CD4-positive, alpha-beta memory T cell (primary cell): ENCODE data around the gene TRHDE. TPM values are rescaled to one million over a fixed set of nuclear protein-coding genes. Genes with fewer than 3 reads are reported as not detected.
A peak's percentile ranks its signal among the peaks of the same experiment; 100 is the strongest.

Experiments used
- CTCF ChIA-PET: fragments of 350-600 bp; sonication (Branson Sonifier 250); formaldehyde crosslinking; loops from one replicate; lab custom pipeline; 2021; ENCODE audit warnings: inconsistent platforms; ENCODE audit not compliant: partially characterized antibody; lab: Charles Lee
- POLR2A ChIA-PET: fragments of 350-600 bp; sonication (Branson Sonifier 250); formaldehyde crosslinking; loops from one replicate; lab custom pipeline; 2021; ENCODE audit not compliant: partially characterized antibody; lab: Charles Lee
- DNase-seq, 5 donors: peaks; one replicate each; pipeline versions ENCODE4 v3.0.0 to v3.0.0-alpha.2; 2020 to 2022; ENCODE audit warnings: mixed read lengths in 1 of 5
- H3K27ac ChIP-seq: one replicate; pipeline ENCODE4 v1.7.0; 2013; ENCODE audit warnings: low read depth, low read length
- H3K27me3 ChIP-seq: 2 replicates; pipeline ENCODE4 v1.7.0; 2013; ENCODE audit warnings: mild to moderate bottlenecking, low read length, moderate library complexity; ENCODE audit not compliant: insufficient read depth
- H3K36me3 ChIP-seq: 2 replicates; pipeline ENCODE4 v1.7.0; 2013; ENCODE audit warnings: mild to moderate bottlenecking, low read length, moderate library complexity; ENCODE audit not compliant: insufficient read depth
- H3K4me1 ChIP-seq: 2 replicates; pipeline ENCODE4 v1.7.0; 2013; ENCODE audit warnings: mild to moderate bottlenecking, low read length, moderate library complexity; ENCODE audit not compliant: insufficient read depth
- H3K4me3 ChIP-seq, 2 donors: one replicate each; pipeline ENCODE4 v1.7.0; 2013; ENCODE audit warnings: low read length in 2 of 2, mild to moderate bottlenecking in 1 of 2
- H3K9me3 ChIP-seq, 2 donors: one replicate each; pipeline ENCODE4 v1.7.0; 2013; ENCODE audit warnings: low read length in 2 of 2, control low read depth in 1 of 2; ENCODE audit not compliant: control insufficient read depth in 1 of 2
- H3K27ac Mint-ChIP-seq, 7 donors: one replicate each; pipeline ENCODE4 v1.8.0; 2020 to 2021; ENCODE audit warnings: mixed read lengths in 7 of 7, mild to moderate bottlenecking in 6 of 7, inconsistent platforms in 3 of 7, moderate library complexity in 3 of 7
- H3K27me3 Mint-ChIP-seq, 2 donors: one replicate each; pipeline ENCODE4 v1.8.0; 2020 to 2021; ENCODE audit warnings: mixed read lengths in 2 of 2
- H3K36me3 Mint-ChIP-seq, 2 donors: one replicate each; pipeline ENCODE4 v1.8.0; 2020 to 2021; ENCODE audit warnings: mixed read lengths in 2 of 2, inconsistent platforms in 1 of 2, mild to moderate bottlenecking in 1 of 2
- H3K4me1 Mint-ChIP-seq, 4 donors: one replicate each; pipeline ENCODE4 v1.8.0; 2020 to 2021; ENCODE audit warnings: mixed read lengths in 4 of 4, mild to moderate bottlenecking in 1 of 4
- H3K4me3 Mint-ChIP-seq, 8 donors: one replicate each; pipeline ENCODE4 v1.8.0; 2020 to 2021; ENCODE audit warnings: mixed read lengths in 8 of 8, mild to moderate bottlenecking in 7 of 8, moderate library complexity in 6 of 8, inconsistent platforms in 3 of 8
- H3K9me3 Mint-ChIP-seq, 8 donors: one replicate each; pipeline ENCODE4 v1.8.0; 2020 to 2021; ENCODE audit warnings: mixed read lengths in 8 of 8, mild to moderate bottlenecking in 5 of 8, inconsistent platforms in 3 of 8, moderate library complexity in 1 of 8
- intact Hi-C: fragments of 100-400 bp; cut with micrococcal nuclease; formaldehyde crosslinking; loops from one replicate; pipeline ENCODE4 v1.15.1; 2023
- polyA plus RNA-seq, 2 donors: library from polyadenylated mRNA; unstranded; fragments of 300-500 nt; fragmentation: Illumina TruSeq; gene quantifications; one replicate each; pipeline ENCODE4 v1.2.3, GENCODE V29; 2021
- total RNA-seq, 2 experiments: library from RNA; stranded (reverse); gene quantifications; one replicate each; pipeline ENCODE4 v1.2.3, GENCODE V29; 2021

Gene TRHDE
- total and polyA plus RNA-seq, 4 experiments from 2014 or later, result not detected

DNA sequence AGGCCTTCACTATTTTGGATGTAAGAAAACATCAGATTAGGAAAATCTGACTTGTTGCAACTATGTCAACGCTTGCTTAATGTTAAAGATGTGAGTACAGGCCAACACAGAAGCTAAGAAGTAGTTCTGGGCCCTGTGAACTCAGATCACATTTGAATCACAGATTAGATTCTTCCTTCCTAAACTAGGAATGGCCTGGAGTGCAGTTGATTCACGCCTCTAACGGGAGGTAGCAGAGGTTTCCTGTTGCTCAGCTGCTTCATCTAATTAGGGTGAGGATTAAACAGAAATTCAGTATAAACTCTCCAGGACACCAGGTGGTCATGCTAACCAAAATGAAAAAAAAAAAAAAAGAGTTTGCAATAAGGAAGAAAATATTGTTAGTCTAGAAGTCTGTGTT lies 314.3 kb downstream of the TRHDE start:
- Mint-ChIP-seq H3K27me3 (no peaks in the 10 kb centered on the region), H3K36me3 (no peaks in the 10 kb centered on the region), H3K27ac (no peak overlapping the region), H3K4me3 (no peak overlapping the region), H3K9me3 (peaks cover 2 to 12% (median 5%) of the 10 kb centered on the region in 8 donors), H3K4me1 (no peaks in the 10 kb centered on the region)
- ChIA-PET POLR2A (no interaction called here), CTCF (no interaction called here)
- H3K9me3 ChIP-seq, result no peaks in the 10 kb centered on the region
- H3K27ac ChIP-seq, result no peak overlapping the region
- intact Hi-C loops, result no loop called here
- H3K4me1 ChIP-seq, result no peaks in the 10 kb centered on the region
- no peak for DNase-seq
- H3K36me3 ChIP-seq, result no peaks in the 10 kb centered on the region
- H3K4me3 ChIP-seq, result no peak overlapping the region
- H3K27me3 ChIP-seq, result no peaks in the 10 kb centered on the region

DNA sequence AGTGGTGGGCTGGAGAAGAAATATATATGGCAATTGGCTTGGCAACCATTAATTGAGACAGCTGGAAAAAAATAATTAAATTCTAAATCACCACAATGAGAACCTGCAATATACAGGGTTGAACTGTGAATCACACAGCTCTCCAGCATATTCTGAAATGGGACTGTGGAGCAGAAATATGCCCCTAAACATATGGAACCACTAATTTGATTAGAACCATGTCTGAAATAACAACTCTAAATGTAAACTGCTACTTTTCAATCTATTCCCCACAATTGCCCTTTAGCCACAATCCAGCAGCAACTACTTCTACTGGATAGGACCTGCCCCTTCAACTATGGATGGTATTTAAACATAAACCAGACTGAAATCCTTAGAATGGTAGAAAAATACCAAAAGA lies 330.4 kb downstream of the TRHDE start:
- Histone ChIP-seq H3K4me1 (no peaks in the 10 kb centered on the region), H3K27ac (no peak overlapping the region), H3K4me3 (no peak overlapping the region), H3K36me3 (no peaks in the 10 kb centered on the region), H3K9me3 (no peaks in the 10 kb centered on the region), H3K27me3 (no peaks in the 10 kb centered on the region)
- Mint-ChIP-seq H3K36me3 (no peaks in the 10 kb centered on the region), H3K4me1 (no peaks in the 10 kb centered on the region), H3K27ac (no peak overlapping the region), H3K9me3 (peaks cover 2 to 17% (median 6%) of the 10 kb centered on the region in 8 donors), H3K4me3 (no peak overlapping the region), H3K27me3 (no peaks in the 10 kb centered on the region)
- intact Hi-C loops, result no loop called here
- POLR2A ChIA-PET, result no interaction called here
- CTCF ChIA-PET, result no interaction called here
- no peak for DNase-seq

DNA sequence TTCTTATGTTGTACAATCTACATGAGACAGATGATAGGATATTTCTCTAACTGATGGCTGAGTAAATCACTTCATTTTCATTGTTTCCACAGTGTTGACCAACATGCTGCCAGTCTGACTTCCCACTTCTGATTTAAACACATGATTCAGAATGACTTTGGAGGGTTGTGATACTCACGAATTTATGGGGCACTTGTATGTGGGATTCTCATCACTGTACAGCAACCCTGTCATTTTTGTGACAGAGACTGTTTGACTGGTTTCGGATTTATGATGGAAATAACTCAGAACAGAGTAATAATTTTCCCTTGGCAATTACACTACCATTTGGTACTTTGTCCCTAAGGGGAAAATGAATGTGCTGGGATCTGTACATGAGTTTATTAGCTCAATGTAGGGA lies 333.8 kb downstream of the TRHDE start:
- Mint-ChIP-seq H3K27me3 (no peaks in the 10 kb centered on the region), H3K36me3 (no peaks in the 10 kb centered on the region), H3K4me3 (no peak overlapping the region), H3K4me1 (no peaks in the 10 kb centered on the region), H3K27ac (no peak overlapping the region), H3K9me3 (peaks cover 0 to 9% (median 5%) of the 10 kb centered on the region in 8 donors)
- Histone ChIP-seq H3K36me3 (no peaks in the 10 kb centered on the region), H3K4me3 (no peak overlapping the region), H3K9me3 (no peaks in the 10 kb centered on the region), H3K27me3 (no peaks in the 10 kb centered on the region), H3K4me1 (no peaks in the 10 kb centered on the region), H3K27ac (no peak overlapping the region)
- ChIA-PET POLR2A (no interaction called here), CTCF (no interaction called here)
- DNase-seq, result no peak
- intact Hi-C loops, result no loop called here

DNA sequence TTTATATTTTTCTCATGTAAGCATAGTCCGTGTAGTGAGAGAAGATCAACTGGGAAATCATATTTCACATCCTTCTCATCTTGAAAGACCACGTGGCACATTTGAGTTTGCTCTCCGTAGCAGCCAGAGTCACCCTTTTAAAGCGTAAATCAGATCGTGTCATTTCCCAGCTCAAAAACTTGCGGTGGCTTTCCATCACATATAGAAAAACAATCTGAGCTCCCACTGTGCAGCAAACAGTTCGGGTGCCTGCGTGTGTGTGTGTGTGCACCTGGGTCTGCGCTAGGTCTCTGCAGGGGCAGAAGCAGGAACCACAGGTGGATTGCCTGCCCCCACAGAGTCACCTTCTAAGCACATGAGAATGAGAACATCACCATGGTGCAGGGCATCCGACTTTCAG lies 338.2 kb downstream of the TRHDE start:
- H3K27ac Mint-ChIP-seq, result no peak overlapping the region
- no peak for DNase-seq
- peaks cover 0 to 11% (median 0%) of the 10 kb centered on the region in 8 donors for H3K9me3 Mint-ChIP-seq
- ChIA-PET CTCF (no interaction called here), POLR2A (no interaction called here)
- no peak overlapping the region for H3K27ac ChIP-seq
- no peaks in the 10 kb centered on the region for H3K9me3 ChIP-seq
- H3K4me1 Mint-ChIP-seq, result no peaks in the 10 kb centered on the region
- no peaks in the 10 kb centered on the region for H3K27me3 ChIP-seq
- no peaks in the 10 kb centered on the region for H3K36me3 Mint-ChIP-seq
- no peaks in the 10 kb centered on the region for H3K27me3 Mint-ChIP-seq
- intact Hi-C loops, result no loop called here
- H3K4me1 ChIP-seq, result no peaks in the 10 kb centered on the region
- H3K4me3 ChIP-seq, result no peak overlapping the region
- H3K4me3 Mint-ChIP-seq, result no peak overlapping the region
- no peaks in the 10 kb centered on the region for H3K36me3 ChIP-seq

DNA sequence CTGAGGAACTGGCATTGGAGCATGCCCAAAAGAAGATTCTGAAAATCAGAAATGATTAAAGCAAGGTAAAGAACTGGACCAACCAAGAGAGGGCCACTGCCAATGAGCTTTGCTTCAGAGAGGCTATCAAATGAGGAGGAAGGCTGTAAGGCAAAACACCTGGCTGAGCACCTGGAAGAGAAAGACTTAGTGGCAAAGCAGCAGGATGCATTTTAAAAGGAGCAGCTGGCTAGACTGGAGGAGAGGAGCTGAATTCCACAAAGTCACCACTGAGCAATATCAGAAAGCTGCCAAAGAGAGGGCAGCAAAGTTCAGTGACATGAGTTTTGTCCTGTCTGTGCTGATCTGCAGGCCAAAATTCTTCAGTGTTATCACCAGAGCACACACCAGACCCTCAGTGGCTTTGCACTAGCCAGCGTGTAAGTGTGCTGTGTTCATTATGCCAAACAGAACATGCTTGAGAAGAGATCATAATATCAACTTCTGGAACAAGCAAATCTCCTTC lies 338.7 kb downstream of the TRHDE start:
- POLR2A ChIA-PET, result no interaction called here

DNA sequence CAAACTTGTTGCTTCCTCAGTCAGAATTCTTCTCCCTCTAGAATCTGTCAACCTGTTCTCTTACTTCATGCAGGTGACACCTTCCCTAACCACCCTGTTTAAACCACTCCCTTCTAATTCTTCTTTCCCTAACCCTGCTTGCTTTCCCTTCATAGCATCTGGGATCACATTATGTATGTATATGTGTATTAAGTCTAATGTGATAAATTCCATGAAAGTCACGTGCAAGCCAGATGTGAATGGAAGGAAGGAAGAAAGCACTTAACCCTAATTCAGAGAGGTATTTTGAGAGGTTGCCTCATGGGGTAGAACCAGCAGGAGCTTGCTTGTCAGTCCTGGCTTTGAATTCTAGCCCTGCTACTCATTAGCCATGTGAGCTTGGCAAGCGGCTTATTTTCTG lies 340.0 kb downstream of the TRHDE start:
- H3K4me1 Mint-ChIP-seq, result no peaks in the 10 kb centered on the region
- no peak overlapping the region for H3K4me3 Mint-ChIP-seq
- peaks cover 0 to 11% (median 0%) of the 10 kb centered on the region in 8 donors for H3K9me3 Mint-ChIP-seq
- H3K36me3 Mint-ChIP-seq, result no peaks in the 10 kb centered on the region
- H3K36me3 ChIP-seq, result no peaks in the 10 kb centered on the region
- CTCF ChIA-PET, result no interaction called here
- H3K4me3 ChIP-seq, result no peak overlapping the region
- no peaks in the 10 kb centered on the region for H3K9me3 ChIP-seq
- no peak overlapping the region for H3K27ac Mint-ChIP-seq
- no peaks in the 10 kb centered on the region for H3K27me3 ChIP-seq
- H3K27me3 Mint-ChIP-seq, result no peaks in the 10 kb centered on the region
- no peak for DNase-seq
- no peaks in the 10 kb centered on the region for H3K4me1 ChIP-seq
- H3K27ac ChIP-seq, result no peak overlapping the region
- intact Hi-C loops, result no loop called here
- POLR2A ChIA-PET, result no interaction called here

More for the DNA sequence above, 338.7 kb downstream of the TRHDE start:
- H3K9me3 ChIP-seq, result no peaks in the 10 kb centered on the region
- Mint-ChIP-seq H3K27ac (peak overlapping the region in 1 of 7 donors; percentile 46), H3K9me3 (peaks cover 0 to 11% (median 0%) of the 10 kb centered on the region in 8 donors), H3K36me3 (no peaks in the 10 kb centered on the region), H3K27me3 (no peaks in the 10 kb centered on the region), H3K4me1 (no peaks in the 10 kb centered on the region), H3K4me3 (no peak overlapping the region)
- H3K4me1 ChIP-seq, result no peaks in the 10 kb centered on the region
- CTCF ChIA-PET, result no interaction called here
- no peak overlapping the region for H3K27ac ChIP-seq
- intact Hi-C loops, result no loop called here
- H3K4me3 ChIP-seq, result no peak overlapping the region
- no peak for DNase-seq
- no peaks in the 10 kb centered on the region for H3K36me3 ChIP-seq
- no peaks in the 10 kb centered on the region for H3K27me3 ChIP-seq

DNA sequence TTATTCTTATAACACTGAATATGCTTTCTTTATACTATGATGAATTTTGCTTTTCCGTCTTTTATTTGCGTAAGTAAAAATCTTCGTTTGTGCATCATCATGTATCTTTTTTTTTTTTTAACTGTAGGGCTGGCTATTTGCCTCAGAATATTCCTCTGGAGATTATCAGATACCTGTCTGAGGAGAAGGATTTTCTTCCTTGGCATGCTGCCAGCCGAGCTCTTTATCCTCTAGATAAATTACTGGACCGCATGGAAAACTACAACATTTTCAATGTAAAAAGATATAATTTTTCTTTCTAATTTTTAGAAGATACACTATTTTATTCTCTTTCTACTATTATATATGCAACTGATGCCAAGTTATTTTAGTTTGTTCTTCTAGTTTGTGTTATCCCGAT lies 346.6 kb downstream of the TRHDE start:
- intact Hi-C loops, result no loop called here
- Histone ChIP-seq H3K4me1 (no peaks in the 10 kb centered on the region), H3K9me3 (no peaks in the 10 kb centered on the region), H3K27me3 (no peaks in the 10 kb centered on the region), H3K4me3 (no peak overlapping the region), H3K27ac (no peak overlapping the region), H3K36me3 (no peaks in the 10 kb centered on the region)
- no peak for DNase-seq
- no peak overlapping the region for H3K27ac Mint-ChIP-seq
- H3K36me3 Mint-ChIP-seq, result no peaks in the 10 kb centered on the region
- ChIA-PET POLR2A (no interaction called here), CTCF (no interaction called here)
- peaks cover 0 to 5% (median 2%) of the 10 kb centered on the region in 8 donors for H3K9me3 Mint-ChIP-seq
- H3K4me3 Mint-ChIP-seq, result no peak overlapping the region
- H3K4me1 Mint-ChIP-seq, result no peaks in the 10 kb centered on the region
- H3K27me3 Mint-ChIP-seq, result no peaks in the 10 kb centered on the region

DNA sequence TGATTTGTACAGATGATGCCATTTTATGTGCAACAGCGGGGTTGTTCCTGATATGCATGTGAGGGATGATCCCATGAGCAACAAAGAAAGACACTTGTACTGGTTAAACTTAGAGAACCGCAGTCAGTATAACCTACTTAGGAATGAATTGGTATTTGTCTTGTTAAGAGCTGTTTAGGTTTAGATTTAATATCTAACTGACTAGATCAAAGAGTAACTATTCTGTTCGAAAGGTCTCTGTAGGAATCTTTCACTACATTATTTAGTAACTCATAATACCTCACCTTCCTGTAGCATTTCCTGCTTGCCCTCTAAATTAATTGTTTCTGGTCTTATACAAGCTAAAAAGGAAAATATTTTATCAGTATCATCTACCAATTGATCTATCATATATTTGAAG lies 350.4 kb downstream of the TRHDE start:
- Histone ChIP-seq H3K27me3 (no peaks in the 10 kb centered on the region), H3K4me3 (no peak overlapping the region), H3K4me1 (no peaks in the 10 kb centered on the region), H3K27ac (no peak overlapping the region), H3K9me3 (no peaks in the 10 kb centered on the region), H3K36me3 (no peaks in the 10 kb centered on the region)
- ChIA-PET CTCF (no interaction called here), POLR2A (no interaction called here)
- intact Hi-C loops, result no loop called here
- Mint-ChIP-seq H3K4me1 (no peaks in the 10 kb centered on the region), H3K36me3 (no peaks in the 10 kb centered on the region), H3K27ac (no peak overlapping the region), H3K27me3 (no peaks in the 10 kb centered on the region), H3K9me3 (peaks cover 0 to 12% (median 4%) of the 10 kb centered on the region in 8 donors), H3K4me3 (no peak overlapping the region)
- DNase-seq, result no peak
